GM19025 (cell line): Measurements from ENCODE around the gene CCT2.

Experiments used
- ATAC-seq: cut with Tn5 transposase; IDR thresholded peaks from one replicate; pipeline ENCODE4 v1.9.1; 2021; ENCODE audit warnings: mild to moderate bottlenecking, low read depth, moderate library complexity; ENCODE audit not compliant: unreplicated experiment

The CCT2 gene

DNA sequence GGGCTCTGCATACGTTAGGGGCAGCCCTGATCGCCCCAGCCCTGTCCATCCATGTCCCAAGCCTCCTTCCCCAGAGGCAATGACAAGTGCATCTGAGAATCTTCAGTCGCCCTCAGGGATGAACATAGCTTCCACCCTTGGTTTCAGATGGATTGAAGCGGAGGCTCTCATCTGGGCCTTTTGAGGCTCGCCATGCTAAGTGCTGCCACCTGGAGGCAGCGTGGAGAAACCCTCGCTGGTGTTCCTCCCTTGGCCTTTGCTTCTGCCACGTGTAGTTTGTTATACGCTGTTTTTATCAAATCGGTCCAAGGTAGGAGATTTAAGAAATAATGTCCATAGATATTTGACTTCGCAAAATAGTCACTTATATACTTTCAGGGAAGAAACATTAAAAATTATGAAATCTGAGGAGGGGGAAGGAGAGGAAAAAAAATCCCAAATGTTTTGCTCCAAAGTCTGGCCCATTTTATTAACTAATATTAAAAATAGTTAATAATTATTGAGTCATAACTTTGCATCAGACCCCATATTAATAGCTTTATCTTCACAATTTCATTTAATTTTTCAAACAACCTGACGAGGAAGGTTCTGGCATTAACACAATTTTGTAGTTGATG lies 54.2 kb downstream of the CCT2 start:
- ATAC-seq = peak; percentile 82

GRCh38 chr12:69641546-69641945 lies 56.3 kb downstream of the CCT2 start:
- no peak for ATAC-seq

DNA sequence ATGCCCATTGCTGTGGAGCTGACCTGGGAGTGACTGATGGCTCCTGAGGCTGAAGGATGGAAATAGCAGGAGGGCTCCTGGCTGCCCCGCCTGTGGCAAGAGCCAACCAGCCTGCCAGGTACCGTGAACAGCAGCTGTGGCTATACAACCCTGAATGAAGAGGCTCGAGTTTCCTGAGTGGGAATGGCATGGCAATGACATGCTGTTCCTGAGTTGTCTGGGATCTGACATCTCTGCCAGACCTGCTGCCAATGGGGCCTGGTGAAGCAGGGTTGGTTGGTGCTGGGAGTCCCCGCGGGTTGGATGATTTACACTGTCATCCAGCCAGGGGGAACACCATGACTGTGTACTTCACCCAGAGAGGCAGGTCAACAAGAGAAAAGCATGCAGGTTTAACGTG lies 57.3 kb downstream of the CCT2 start:
- no peak for ATAC-seq

GRCh38 chr12:69644511-69644910 lies 59.3 kb downstream of the CCT2 start:
- no peak for ATAC-seq

DNA sequence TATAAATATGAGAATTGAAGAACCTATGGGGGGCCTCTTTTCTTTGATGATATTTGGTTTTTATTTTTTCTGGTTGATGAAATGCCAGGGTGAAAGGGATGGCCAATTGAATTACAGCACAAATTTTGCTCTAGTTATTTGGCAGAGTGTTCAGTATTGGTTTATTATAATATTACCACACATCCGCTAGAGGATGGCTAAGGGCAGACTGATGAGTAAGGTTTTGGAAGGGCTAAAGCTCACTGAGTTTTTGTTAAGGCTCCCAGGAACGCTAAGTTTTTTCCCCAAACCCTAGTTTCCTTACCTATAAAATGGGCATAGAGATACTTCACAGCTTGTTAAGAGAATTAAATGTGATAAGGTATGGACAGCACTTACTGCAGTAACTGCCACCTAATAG lies 59.8 kb downstream of the CCT2 start:
- no peak for ATAC-seq

DNA sequence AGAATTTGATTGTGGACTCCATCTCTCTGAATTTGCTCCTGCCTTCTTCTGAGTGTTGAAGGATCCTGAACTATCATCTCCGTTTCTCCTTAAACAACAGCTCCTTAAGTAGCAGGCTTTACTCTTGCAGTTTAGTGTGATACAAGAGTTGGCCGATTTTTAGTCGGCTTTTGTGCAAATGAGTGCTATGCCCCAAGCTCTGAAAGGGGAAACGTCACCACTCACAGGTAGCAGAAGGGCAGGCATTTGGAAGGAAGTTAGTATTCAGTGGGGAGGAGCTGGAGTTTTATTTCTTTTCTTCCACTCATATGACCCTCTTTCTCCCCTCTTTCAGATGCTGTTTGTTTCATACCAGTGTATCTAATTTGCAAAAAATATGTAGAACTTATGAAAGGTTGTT lies 61.9 kb downstream of the CCT2 start:
- no peak for ATAC-seq

DNA sequence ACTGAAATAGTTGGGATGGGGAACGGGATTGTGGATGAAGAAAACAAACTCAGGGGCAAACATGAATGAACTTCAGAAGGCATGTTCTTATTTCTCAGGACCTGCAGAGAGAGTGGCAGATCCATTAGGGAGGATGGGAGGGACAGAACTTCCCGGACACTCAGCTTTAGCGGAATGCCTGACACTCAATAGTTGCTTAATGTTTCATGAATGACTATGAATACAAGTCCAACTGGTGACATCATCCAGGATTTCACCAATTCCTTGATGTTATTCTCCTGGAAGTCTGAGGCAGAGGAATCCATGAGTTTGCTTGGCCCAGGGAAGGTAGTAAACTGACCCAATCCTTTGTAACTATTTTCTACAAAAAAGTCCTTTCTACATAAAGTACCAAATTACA lies 63.2 kb downstream of the CCT2 start:
- no peak for ATAC-seq

DNA sequence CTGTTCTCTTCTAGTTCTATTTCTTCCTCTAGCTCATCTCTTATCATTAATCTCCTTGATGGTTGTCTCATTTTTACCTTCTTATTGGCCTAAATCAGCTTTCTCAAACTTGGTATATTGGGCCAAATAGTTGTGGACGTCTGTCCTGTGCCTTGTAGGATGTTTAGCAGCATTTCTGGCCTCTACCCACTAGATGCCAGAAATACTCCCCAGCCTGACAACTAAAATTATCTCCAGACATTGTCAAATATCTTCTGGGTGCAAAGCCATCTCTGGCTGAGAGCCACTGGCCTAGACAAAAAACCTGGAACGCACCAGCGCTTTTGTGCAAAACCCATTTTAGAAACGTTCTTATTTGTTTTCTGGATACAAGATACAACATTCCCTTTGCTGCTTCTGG lies 64.3 kb downstream of the CCT2 start:
- ATAC-seq = no peak
